DND-41 (cell line): Measurements from ENCODE around the gene SLC50A1.
"Not testable (repeated sequence)": the region's sequence is repeated elsewhere in the genome, so short reads cannot be mapped to it uniquely, and the experiment has no call there.

Experiments
- EZH2 ChIP-seq: IDR thresholded peaks from 3 replicates; pipeline ENCODE4 v1.6.1; 2012; ENCODE audit warnings: borderline replicate concordance, low read depth, mild to moderate bottlenecking, moderate library complexity, low read length, inconsistent platforms; ENCODE audit not compliant: severe bottlenecking
- TF ChIP-seq, protein P1 (sequence below): IDR thresholded peaks from 2 replicates; pipeline ENCODE4 v1.5.1; 2012; ENCODE audit warnings: borderline replicate concordance, low read length, moderate library complexity, mild to moderate bottlenecking; ENCODE audit not compliant: poor library complexity, severe bottlenecking; ENCODE audit errors: extremely low read depth

DNA sequence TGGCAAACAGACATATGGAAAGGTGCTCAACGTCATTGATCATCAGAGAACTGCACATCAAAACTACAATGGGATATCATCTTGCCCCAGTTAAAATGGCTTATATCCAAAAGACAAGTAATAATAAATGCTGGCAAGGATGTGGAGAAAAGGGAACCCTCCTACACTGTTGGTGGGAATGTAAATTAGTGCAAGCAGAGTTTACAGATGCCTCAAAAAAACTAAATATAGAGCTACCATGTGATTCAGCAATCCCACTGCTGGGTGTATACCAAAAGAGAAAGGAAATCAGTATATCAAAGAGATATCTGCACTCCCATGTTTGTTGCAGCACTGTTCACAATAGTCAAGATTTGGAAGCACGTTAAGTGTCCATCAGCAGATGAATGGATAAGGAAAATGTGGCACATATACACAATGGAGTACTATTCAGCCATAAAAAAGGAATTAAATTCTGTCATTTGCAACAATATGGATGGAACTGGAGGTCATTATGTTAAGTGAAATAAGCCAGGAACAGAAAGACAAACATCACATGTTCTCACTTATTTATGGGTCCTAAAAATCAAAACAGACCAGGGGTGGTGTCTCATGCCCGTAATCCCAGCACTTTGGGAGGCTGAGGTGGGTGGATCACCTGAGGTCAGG is 20.5 kb downstream of the SLC50A1 start:
- TF ChIP-seq EZH2: not testable (repeated sequence)
- TF ChIP-seq, protein P1, sequence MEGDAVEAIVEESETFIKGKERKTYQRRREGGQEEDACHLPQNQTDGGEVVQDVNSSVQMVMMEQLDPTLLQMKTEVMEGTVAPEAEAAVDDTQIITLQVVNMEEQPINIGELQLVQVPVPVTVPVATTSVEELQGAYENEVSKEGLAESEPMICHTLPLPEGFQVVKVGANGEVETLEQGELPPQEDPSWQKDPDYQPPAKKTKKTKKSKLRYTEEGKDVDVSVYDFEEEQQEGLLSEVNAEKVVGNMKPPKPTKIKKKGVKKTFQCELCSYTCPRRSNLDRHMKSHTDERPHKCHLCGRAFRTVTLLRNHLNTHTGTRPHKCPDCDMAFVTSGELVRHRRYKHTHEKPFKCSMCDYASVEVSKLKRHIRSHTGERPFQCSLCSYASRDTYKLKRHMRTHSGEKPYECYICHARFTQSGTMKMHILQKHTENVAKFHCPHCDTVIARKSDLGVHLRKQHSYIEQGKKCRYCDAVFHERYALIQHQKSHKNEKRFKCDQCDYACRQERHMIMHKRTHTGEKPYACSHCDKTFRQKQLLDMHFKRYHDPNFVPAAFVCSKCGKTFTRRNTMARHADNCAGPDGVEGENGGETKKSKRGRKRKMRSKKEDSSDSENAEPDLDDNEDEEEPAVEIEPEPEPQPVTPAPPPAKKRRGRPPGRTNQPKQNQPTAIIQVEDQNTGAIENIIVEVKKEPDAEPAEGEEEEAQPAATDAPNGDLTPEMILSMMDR: not testable (repeated sequence)
